LNCaP clone FGC (cell line): ENCODE results near the gene TTC39B.

Experiments used
- DNase-seq: peaks from one replicate; pipeline ENCODE4 v3.0.0-alpha.2; 2011; ENCODE audit warnings: low read depth
- H3K4me3 ChIP-seq: 2 replicates; pipeline ENCODE4 v1.5.1; 2011; ENCODE audit warnings: mild to moderate bottlenecking, low read depth, low read length, control low read depth
- TF ChIP-seq, protein P1 (sequence below): IDR thresholded peaks from 2 replicates; pipeline ENCODE4 v1.5.1; 2012; ENCODE audit warnings: mild to moderate bottlenecking; ENCODE audit not compliant: control insufficient read depth, insufficient read depth; ENCODE audit errors: extremely low read depth

Gene TTC39B

DNA sequence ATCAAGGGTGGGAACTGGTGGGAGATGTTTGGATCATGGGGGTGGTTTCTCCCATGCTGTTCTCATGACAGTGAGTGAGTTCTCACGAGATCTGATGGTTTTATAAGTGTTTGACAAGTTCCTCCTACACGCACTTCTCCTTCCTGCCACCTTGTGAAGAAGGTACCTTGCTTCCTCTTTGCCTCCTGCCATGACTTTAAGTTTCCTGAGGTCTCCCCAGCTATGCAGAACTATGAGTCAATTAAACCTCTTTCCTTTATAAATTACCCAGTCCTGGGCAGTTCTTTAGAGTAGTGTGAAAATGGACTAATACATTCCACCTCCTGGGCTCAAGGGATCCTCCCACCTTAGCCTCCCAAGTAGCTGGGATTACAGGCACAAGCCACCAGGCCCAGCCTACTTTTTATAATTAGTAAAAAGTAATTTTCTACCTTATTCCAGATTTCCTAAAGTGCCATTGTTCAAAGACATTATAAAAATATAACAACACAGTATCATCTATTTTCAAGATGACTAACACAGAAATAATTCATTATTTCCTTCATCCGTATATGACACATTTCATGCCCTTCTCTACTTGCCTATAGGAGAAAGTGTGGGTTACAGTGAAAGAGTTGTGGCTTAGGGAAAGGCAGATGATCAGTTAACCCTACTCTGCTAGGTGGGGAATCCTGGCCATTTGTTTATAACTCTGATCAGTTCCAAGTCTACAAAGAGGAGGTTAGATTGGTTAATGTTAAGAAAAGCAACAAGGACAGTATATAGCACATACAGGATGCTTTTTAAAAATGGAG lies 99.9 kb downstream of the TTC39B start:
- no peak overlapping the region for H3K4me3 ChIP-seq
- no peak for DNase-seq
- TF ChIP-seq, protein P1, sequence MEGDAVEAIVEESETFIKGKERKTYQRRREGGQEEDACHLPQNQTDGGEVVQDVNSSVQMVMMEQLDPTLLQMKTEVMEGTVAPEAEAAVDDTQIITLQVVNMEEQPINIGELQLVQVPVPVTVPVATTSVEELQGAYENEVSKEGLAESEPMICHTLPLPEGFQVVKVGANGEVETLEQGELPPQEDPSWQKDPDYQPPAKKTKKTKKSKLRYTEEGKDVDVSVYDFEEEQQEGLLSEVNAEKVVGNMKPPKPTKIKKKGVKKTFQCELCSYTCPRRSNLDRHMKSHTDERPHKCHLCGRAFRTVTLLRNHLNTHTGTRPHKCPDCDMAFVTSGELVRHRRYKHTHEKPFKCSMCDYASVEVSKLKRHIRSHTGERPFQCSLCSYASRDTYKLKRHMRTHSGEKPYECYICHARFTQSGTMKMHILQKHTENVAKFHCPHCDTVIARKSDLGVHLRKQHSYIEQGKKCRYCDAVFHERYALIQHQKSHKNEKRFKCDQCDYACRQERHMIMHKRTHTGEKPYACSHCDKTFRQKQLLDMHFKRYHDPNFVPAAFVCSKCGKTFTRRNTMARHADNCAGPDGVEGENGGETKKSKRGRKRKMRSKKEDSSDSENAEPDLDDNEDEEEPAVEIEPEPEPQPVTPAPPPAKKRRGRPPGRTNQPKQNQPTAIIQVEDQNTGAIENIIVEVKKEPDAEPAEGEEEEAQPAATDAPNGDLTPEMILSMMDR: no peak

DNA sequence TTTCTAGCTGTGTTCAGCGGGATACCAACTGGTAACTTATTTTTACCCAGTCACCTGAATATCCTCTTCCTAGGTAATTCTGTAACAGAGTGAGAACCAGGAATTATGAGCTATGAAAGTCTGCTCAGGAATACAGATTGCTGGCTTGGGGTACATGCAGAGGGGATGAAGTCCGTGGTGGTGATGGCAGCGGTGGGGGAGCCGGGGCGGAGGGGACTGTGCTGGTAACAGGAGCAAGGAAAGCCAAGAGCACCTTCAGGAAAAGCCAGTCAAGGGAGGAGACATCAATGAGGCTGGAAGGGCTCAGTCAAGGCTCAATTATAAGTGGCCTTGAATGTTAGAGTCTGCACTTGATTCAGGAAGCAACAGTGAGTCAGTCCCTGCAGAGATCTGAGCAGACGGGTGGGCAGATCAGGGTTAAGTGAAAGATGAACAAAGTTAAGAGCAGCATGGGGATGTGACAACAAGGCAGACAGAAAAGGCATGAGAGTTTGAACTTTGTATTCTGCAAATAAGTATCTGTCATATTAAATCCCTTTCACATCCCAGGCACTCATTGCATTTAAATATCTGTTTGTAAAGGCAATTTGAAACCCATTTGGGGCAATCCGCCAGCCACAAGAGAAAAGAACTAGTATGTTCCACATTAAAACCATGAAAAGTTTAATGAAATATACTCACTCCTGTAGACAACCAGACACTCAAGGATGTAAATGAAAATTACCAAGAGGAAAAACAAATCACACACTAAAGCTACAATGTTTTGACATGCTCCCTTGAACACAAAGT lies 101.2 kb downstream of the TTC39B start:
- DNase-seq: no peak
- H3K4me3 ChIP-seq: no peak overlapping the region
- TF ChIP-seq, protein P1: no peak

DNA sequence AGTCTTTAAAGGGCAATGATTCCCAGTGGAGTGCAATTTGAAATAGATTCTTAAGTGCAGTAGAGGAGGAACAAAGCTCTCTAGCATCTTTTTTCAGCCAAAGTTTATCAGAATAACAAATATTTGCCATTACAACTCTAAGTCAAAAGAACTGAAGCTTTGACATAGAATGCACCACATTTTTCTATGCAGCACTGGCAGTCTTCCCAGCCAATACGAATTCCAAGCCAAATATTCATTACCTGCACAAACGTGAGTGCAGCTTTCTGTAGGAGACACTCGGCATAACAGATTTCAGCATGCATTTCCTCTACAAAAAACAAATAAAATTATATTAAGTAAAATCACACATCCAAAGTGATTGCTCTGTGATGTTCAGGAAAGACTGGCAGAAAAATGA lies 103.4 kb downstream of the TTC39B start:
- TF ChIP-seq, protein P1: no peak
- no peak overlapping the region for H3K4me3 ChIP-seq

DNA sequence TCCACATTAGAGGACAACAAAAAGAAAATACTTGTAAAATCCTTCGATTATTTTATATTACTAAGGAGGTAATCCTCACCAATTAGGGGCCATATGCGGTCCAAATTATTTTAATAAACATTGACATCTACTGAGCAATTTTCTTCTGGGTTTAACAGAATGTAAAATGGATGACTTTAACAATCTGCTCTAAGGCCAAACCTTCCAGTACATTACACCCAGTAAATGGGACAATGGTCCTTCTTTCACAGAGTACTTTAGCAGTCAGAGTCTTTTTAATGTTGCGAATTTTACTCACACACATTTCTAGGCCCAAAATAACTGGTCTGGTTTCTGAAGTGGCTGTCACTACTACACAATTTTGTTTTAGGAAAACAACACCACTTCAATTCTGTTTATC lies 106.9 kb downstream of the TTC39B start:
- no peak overlapping the region for H3K4me3 ChIP-seq
- TF ChIP-seq, protein P1: no peak

More for the DNA sequence above, 103.4 kb downstream of the TTC39B start:
- no peak for DNase-seq

DNA sequence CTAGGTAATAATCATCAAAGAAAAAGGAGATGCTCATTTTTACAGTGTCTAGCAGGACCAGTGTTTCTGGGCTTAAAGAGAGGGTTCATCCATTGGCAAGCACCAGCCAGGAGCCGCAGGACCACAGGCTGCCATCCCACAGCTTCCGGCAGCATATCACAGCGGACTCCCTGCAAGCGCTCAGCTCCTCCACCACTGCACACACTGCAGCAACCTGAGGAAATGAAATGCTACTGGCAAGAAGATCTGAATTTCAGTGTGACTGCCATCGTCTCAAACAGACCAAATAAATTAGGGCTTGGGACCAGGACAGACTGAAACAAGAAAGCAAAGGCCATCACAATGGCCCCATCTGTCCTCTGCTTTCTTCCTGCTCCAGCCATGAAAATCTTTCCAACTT lies 114.2 kb downstream of the TTC39B start:
- H3K4me3 ChIP-seq: no peak overlapping the region
- TF ChIP-seq, protein P1: no peak
- DNase-seq: no peak

More for the DNA sequence above, 106.9 kb downstream of the TTC39B start:
- no peak for DNase-seq

DNA sequence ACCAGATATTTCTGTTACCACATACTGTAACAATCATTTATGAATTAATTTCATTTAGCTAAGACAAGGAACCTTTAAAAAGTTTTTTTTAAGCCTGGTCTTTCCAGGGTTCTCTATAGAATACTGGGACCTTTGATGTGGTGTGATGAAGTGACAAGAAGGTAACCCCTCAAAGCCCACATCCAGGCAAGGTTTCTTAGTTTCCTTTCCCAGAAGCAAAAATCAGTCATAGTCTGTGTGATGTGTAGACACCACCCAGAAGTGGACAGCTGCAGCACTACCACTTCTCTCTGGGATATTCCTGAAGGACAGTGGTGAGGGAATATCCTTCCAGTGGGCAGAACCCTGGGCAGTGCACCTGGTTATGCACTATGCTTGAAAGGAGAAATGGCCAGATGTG lies 115.6 kb downstream of the TTC39B start:
- DNase-seq: no peak
- H3K4me3 ChIP-seq: no peak overlapping the region
- TF ChIP-seq, protein P1: no peak
